Aorta (tissue), 5 donors: ENCODE measurements around the gene MVB12B. TPM values are rescaled to one million over a fixed set of nuclear protein-coding genes. Genes with fewer than 3 reads are reported as not detected.

ENCODE experiments used
- ATAC-seq: fragments of 200-7000 bp; cut with Tn5 transposase; one replicate; pipeline ENCODE4 v1.9.1; 2022; ENCODE audit warnings: moderate library complexity; ENCODE audit not compliant: low FRiP score
- DNase-seq, 2 donors: peaks; one replicate each; pipeline ENCODE4 v3.0.0-alpha.2; 2020
- H3K27ac ChIP-seq, 2 donors: one replicate each; pipeline ENCODE4 v1.5.1; 2013; ENCODE audit warnings: low read length in 2 of 2, mild to moderate bottlenecking in 2 of 2, moderate library complexity in 2 of 2, control low read depth in 1 of 2, inconsistent platforms in 1 of 2, low read depth in 1 of 2
- H3K27me3 ChIP-seq, 2 donors: one replicate each; pipeline ENCODE4 v1.6.1; 2013; ENCODE audit warnings: control low read depth in 1 of 2, low read length in 1 of 2, mild to moderate bottlenecking in 1 of 2, moderate library complexity in 1 of 2; ENCODE audit not compliant: insufficient read depth in 2 of 2, control insufficient read depth in 1 of 2
- H3K36me3 ChIP-seq, 2 donors: one replicate each; pipeline ENCODE4 v1.6.1; 2013; ENCODE audit warnings: control low read depth in 1 of 2, low read length in 1 of 2, mild to moderate bottlenecking in 1 of 2; ENCODE audit not compliant: insufficient read depth in 2 of 2, control insufficient read depth in 1 of 2
- H3K4me1 ChIP-seq, 2 donors: one replicate each; pipeline ENCODE4 v1.6.1; 2013; ENCODE audit warnings: low read length in 2 of 2, control low read depth in 1 of 2, mild to moderate bottlenecking in 1 of 2, moderate library complexity in 1 of 2; ENCODE audit not compliant: insufficient read depth in 2 of 2, control insufficient read depth in 1 of 2
- H3K4me3 ChIP-seq, 2 donors: one replicate each; pipeline ENCODE4 v1.5.1; 2013; ENCODE audit warnings: low read length in 2 of 2, control low read depth in 1 of 2, mild to moderate bottlenecking in 1 of 2
- H3K9me3 ChIP-seq: one replicate; pipeline ENCODE4 v1.6.1; 2013; ENCODE audit warnings: mild to moderate bottlenecking, low read length; ENCODE audit not compliant: control insufficient read depth
- WGBS, 2 donors: extraction: QIAGEN DNeasy Blood & Tissue Kit; methylation state at CpG; one replicate each; pipeline ENCODE4 v1.1.7; 2013; 5-methylcytosine and 5-hydroxymethylcytosine counted together
- intact Hi-C, 2 donors: fragments of 100-400 bp; cut with DNase I; formaldehyde crosslinking; loops; one replicate each; pipeline versions ENCODE4 v1.14.2 to v1.15.0; 2022
- polyA plus RNA-seq, 2 donors: library from polyadenylated mRNA; stranded (reverse); fragments of 200-250 nt; gene quantifications; one replicate each; pipeline ENCODE4 v1.2.3, GENCODE V29; 2013
- total RNA-seq, 2 donors: library from RNA; stranded (reverse); fragmentation: NEBNext Ultra II Directional; extraction: Animal tissue kit (Norgen Biotek cat#: 25700); gene quantifications; one replicate each; pipeline ENCODE4 v1.2.1, GENCODE V29; 2021
- donor health status: healthy with polysubstance abuse.
- donor health status: Bipolar disorder and iron deficiency.
- donor health status: DM: no; HTN: no; CAD: no.
- donor health status: DM: no; HTN: no; CAD: no.
- donor health status: DM: yes; HTN: yes; CAD: no.

The MVB12B gene
- total and polyA plus RNA-seq, 4 donors = 2.0 to 25.5 (median 9.5) TPM

- no peak for ATAC-seq
- Histone ChIP-seq H3K27me3 (peaks cover 0 to 1% of the 10 kb centered on the region in 2 donors), H3K36me3 (no peaks in the 10 kb centered on the region), H3K27ac (no peak overlapping the region), H3K9me3 (no peaks in the 10 kb centered on the region), H3K4me3 (no peak overlapping the region), H3K4me1 (no peaks in the 10 kb centered on the region)
- DNase-seq = no peak
- intact Hi-C loops = no loop called here
- 50 to 51% methylated on average over 15 of the region's 15 CpGs for WGBS, 2 donors
Observed at GRCh38 chr9:126294331-126295081, 32.1 kb upstream of the MVB12B start.

- no peaks in the 10 kb centered on the region for H3K9me3 ChIP-seq
- intact Hi-C loops = no loop called here
- DNase-seq (no peak), ATAC-seq (no peak)
- H3K36me3 ChIP-seq = no peaks in the 10 kb centered on the region
- WGBS, 2 donors = 64 to 81% methylated on average over 5 of the region's 5 CpGs
- H3K4me3 ChIP-seq = no peak overlapping the region
- peaks cover 0 to 1% of the 10 kb centered on the region in 2 donors for H3K27me3 ChIP-seq
- no peak overlapping the region for H3K27ac ChIP-seq
- H3K4me1 ChIP-seq = no peaks in the 10 kb centered on the region
Observed at GRCh38 chr9:126295082-126295477, 31.5 kb upstream of the MVB12B start.

GRCh38 chr9:126295516-126295915 is 31.1 kb upstream of the MVB12B start:
- no peak for DNase-seq
- no peaks in the 10 kb centered on the region for H3K9me3 ChIP-seq
- H3K4me1 ChIP-seq = no peaks in the 10 kb centered on the region

GRCh38 chr9:126295936-126296600 is 30.6 kb upstream of the MVB12B start:
- DNase-seq (no peak), ATAC-seq (no peak)
- Histone ChIP-seq H3K36me3 (no peaks in the 10 kb centered on the region), H3K27ac (no peak overlapping the region), H3K9me3 (no peaks in the 10 kb centered on the region), H3K4me3 (no peak overlapping the region), H3K4me1 (no peaks in the 10 kb centered on the region), H3K27me3 (peaks cover 0 to 1% of the 10 kb centered on the region in 2 donors)
- intact Hi-C loops = no loop called here
- WGBS, 2 donors = 83 to 85% methylated on average over 17 of the region's 17 CpGs

More at GRCh38 chr9:126295516-126295915, 31.1 kb upstream of the MVB12B start:
- peaks cover 0 to 1% of the 10 kb centered on the region in 2 donors for H3K27me3 ChIP-seq
- H3K36me3 ChIP-seq = no peaks in the 10 kb centered on the region
- H3K27ac ChIP-seq = no peak overlapping the region
- no peak overlapping the region for H3K4me3 ChIP-seq
- WGBS, 2 donors = 77 to 94% methylated on average over 1 of the region's 1 CpG
- no peak for ATAC-seq
- intact Hi-C loops = no loop called here

- ATAC-seq (no peak), DNase-seq (no peak)
- intact Hi-C loops = no loop called here
- Histone ChIP-seq H3K36me3 (no peaks in the 10 kb centered on the region), H3K27me3 (peaks cover 0 to 1% of the 10 kb centered on the region in 2 donors), H3K4me3 (no peak overlapping the region), H3K27ac (no peak overlapping the region), H3K4me1 (no peaks in the 10 kb centered on the region), H3K9me3 (no peaks in the 10 kb centered on the region)
- WGBS, 2 donors = 88 to 92% methylated on average over 6 of the region's 6 CpGs
Observed at GRCh38 chr9:126296687-126297086, 29.9 kb upstream of the MVB12B start.

- intact Hi-C loops = no loop called here
- DNase-seq = no peak
Observed at GRCh38 chr9:126297661-126298060, 29.0 kb upstream of the MVB12B start.

GRCh38 chr9:126298063-126298801 is 28.4 kb upstream of the MVB12B start:
- Histone ChIP-seq H3K27me3 (peaks cover 0 to 1% of the 10 kb centered on the region in 2 donors), H3K36me3 (no peaks in the 10 kb centered on the region), H3K27ac (no peak overlapping the region), H3K4me3 (no peak overlapping the region), H3K4me1 (no peaks in the 10 kb centered on the region), H3K9me3 (no peaks in the 10 kb centered on the region)
- WGBS, 2 donors = 31 to 35% methylated on average over 26 to 27 of the region's 27 CpGs
- ATAC-seq = no peak
- no peak for DNase-seq
- intact Hi-C loops = no loop called here

More at GRCh38 chr9:126297661-126298060, 29.0 kb upstream of the MVB12B start:
- Histone ChIP-seq H3K4me3 (no peak overlapping the region), H3K36me3 (no peaks in the 10 kb centered on the region), H3K9me3 (no peaks in the 10 kb centered on the region), H3K4me1 (no peaks in the 10 kb centered on the region), H3K27me3 (peaks cover 0 to 1% of the 10 kb centered on the region in 2 donors), H3K27ac (no peak overlapping the region)
- WGBS, 2 donors = 74 to 79% methylated on average over 7 of the region's 7 CpGs
- no peak for ATAC-seq

- intact Hi-C loops = loop anchor here (5.0 kb wide), 2 partner anchors 98 to 193 kb away; no protein-coding TSS in a partner anchor
- WGBS, 2 donors = 82 to 93% methylated on average over 7 of the region's 7 CpGs
- Histone ChIP-seq H3K27ac (no peak overlapping the region), H3K4me3 (no peak overlapping the region), H3K27me3 (no peaks in the 10 kb centered on the region), H3K9me3 (no peaks in the 10 kb centered on the region), H3K36me3 (no peaks in the 10 kb centered on the region), H3K4me1 (no peaks in the 10 kb centered on the region)
- no peak for ATAC-seq
- DNase-seq = no peak
Observed at GRCh38 chr9:126299706-126300276, 26.8 kb upstream of the MVB12B start.
